Esophagus squamous epithelium (tissue), 5 donors: ENCODE measurements around the gene NLGN4X. TPM values are rescaled to one million over a fixed set of nuclear protein-coding genes. Genes with fewer than 3 reads are reported as not detected.

Source experiments
- DNase-seq: peaks from one replicate; lab custom pipeline; 2025; lab: John Stamatoyannopoulos, UW
- H3K27ac ChIP-seq, 4 donors: fragments of 200-600 bp; sonication (generic); one replicate each; pipeline ENCODE4 v1.5.1; 2016 to 2019; ENCODE audit warnings: mild to moderate bottlenecking in 1 of 4
- H3K27me3 ChIP-seq, 4 donors: fragments of 200-600 bp; sonication (generic); 1 replicate in 3 of 4; 2 replicates in 1 of 4; pipeline versions ENCODE4 v1.5.1 to v1.6.0; 2017 to 2021; ENCODE audit warnings: antibody characterized with exemption in 1 of 4
- H3K36me3 ChIP-seq, 3 donors: fragments of 200-600 bp; sonication (generic); one replicate each; pipeline ENCODE4 v1.5.1; 2016 to 2019
- H3K4me1 ChIP-seq, 3 donors: fragments of 200-600 bp; sonication (generic); one replicate each; pipeline ENCODE4 v1.5.1; 2017 to 2019
- H3K4me3 ChIP-seq, 4 donors: fragments of 200-600 bp; sonication (generic); 1 replicate in 3 of 4; 2 replicates in 1 of 4; pipeline ENCODE4 v1.5.1; 2016 to 2019; ENCODE audit warnings: mild to moderate bottlenecking in 2 of 4, moderate library complexity in 1 of 4
- H3K9me3 ChIP-seq, 3 donors: fragments of 200-600 bp; sonication (generic); one replicate each; pipeline ENCODE4 v1.5.1; 2016 to 2019
- POLR2A ChIP-seq, 4 donors: fragments of 450-650 bp; IDR thresholded peaks; one replicate each; pipeline ENCODE4 v1.6.1; 2017; ENCODE audit warnings: antibody characterized with exemption in 4 of 4, mild to moderate bottlenecking in 4 of 4, moderate library complexity in 3 of 4
- WGBS, 2 donors: methylation state at CpG; one replicate each; pipeline ENCODE4 v1.1.5; 2018; 5-methylcytosine and 5-hydroxymethylcytosine counted together
- intact Hi-C: fragments of 100-400 bp; cut with DNase I; formaldehyde crosslinking; loops from one replicate; pipeline ENCODE4 v1.15.0; 2022
- total RNA-seq, 4 donors: library from RNA; depleted of rRNA; stranded (reverse); fragments of >200 nt; gene quantifications; one replicate each; pipeline ENCODE4 v1.1.0, GENCODE V29; 2016
- TF ChIP-seq, protein P1 (sequence below), 6 experiments: fragments of 450-650 bp in 4 of 6; fragments of 200-600 bp in 2 of 6; sonication (generic) in 2 of 6; IDR thresholded peaks; one replicate each; pipeline ENCODE4 v1.5.1; 2016 to 2019; ENCODE audit warnings: antibody characterized with exemption in 6 of 6, mild to moderate bottlenecking in 4 of 6, moderate library complexity in 4 of 6
- donor health status: DM: yes; HTN: yes; CAD: no.

NLGN4X gene
- total RNA-seq, 4 donors from 2014 or later: 0.22 to 1.9 (median 1.0) TPM

- Histone ChIP-seq H3K4me3 (no peak overlapping the region), H3K27me3 (no peaks in the 10 kb centered on the region), H3K36me3 (no peaks in the 10 kb centered on the region), H3K27ac (no peak overlapping the region), H3K4me1 (no peaks in the 10 kb centered on the region), H3K9me3 (no peaks in the 10 kb centered on the region)
- no peak for DNase-seq
- TF ChIP-seq POLR2A (IDR thresholded peaks at IDR 0.05): no peak
- TF ChIP-seq, protein P1, sequence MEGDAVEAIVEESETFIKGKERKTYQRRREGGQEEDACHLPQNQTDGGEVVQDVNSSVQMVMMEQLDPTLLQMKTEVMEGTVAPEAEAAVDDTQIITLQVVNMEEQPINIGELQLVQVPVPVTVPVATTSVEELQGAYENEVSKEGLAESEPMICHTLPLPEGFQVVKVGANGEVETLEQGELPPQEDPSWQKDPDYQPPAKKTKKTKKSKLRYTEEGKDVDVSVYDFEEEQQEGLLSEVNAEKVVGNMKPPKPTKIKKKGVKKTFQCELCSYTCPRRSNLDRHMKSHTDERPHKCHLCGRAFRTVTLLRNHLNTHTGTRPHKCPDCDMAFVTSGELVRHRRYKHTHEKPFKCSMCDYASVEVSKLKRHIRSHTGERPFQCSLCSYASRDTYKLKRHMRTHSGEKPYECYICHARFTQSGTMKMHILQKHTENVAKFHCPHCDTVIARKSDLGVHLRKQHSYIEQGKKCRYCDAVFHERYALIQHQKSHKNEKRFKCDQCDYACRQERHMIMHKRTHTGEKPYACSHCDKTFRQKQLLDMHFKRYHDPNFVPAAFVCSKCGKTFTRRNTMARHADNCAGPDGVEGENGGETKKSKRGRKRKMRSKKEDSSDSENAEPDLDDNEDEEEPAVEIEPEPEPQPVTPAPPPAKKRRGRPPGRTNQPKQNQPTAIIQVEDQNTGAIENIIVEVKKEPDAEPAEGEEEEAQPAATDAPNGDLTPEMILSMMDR (IDR thresholded peaks at IDR 0.05): no peak
- 48 to 63% methylated on average over 7 to 8 of the region's 8 CpGs for WGBS, 2 donors
- intact Hi-C loops: no loop called here
Measured at GRCh38 chrX:6052111-6052745, 176.4 kb downstream of the NLGN4X start.

DNA sequence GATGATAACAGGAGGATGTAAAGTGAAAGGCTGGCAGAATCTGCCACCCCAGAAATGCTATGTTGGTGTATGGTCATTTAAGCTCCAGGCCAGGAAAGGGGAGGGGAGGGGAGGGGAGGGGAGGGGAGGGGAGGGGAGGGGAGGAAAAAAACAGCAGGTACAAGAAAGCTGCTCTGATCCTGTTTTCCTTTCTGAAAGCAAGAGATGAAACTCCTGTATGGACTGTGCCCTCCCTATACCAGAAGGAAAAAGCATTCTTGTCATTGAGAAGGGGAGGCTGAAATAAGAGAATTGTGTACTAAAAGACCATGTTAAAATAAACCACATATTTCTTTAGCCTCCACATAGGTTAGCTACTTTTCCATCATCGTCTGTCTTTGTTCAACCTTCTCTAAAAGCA, 179.5 kb downstream of the NLGN4X start:
- H3K4me3 ChIP-seq: no peak overlapping the region
- intact Hi-C loops: no loop called here
- no peaks in the 10 kb centered on the region for H3K4me1 ChIP-seq
- WGBS, 2 donors: 30 to 80% methylated on average over 1 of the region's 1 CpG
- no peaks in the 10 kb centered on the region for H3K27me3 ChIP-seq
- no peak for TF ChIP-seq POLR2A (IDR thresholded peaks at IDR 0.05)
- TF ChIP-seq, protein P1 (IDR thresholded peaks at IDR 0.05): no peak
- H3K9me3 ChIP-seq: no peaks in the 10 kb centered on the region
- DNase-seq: no peak
- no peaks in the 10 kb centered on the region for H3K36me3 ChIP-seq
- no peak overlapping the region for H3K27ac ChIP-seq

GRCh38 chrX:6041630-6042029, 187.0 kb downstream of the NLGN4X start:
- TF ChIP-seq, protein P1 (IDR thresholded peaks at IDR 0.05): no peak
- TF ChIP-seq POLR2A (IDR thresholded peaks at IDR 0.05): no peak
- no peaks in the 10 kb centered on the region for H3K4me1 ChIP-seq
- no peak overlapping the region for H3K27ac ChIP-seq
- intact Hi-C loops: no loop called here
- H3K4me3 ChIP-seq: no peak overlapping the region
- 43 to 52% methylated on average over 2 of the region's 2 CpGs for WGBS, 2 donors
- DNase-seq: no peak
- H3K9me3 ChIP-seq: no peaks in the 10 kb centered on the region
- H3K27me3 ChIP-seq: no peaks in the 10 kb centered on the region
- H3K36me3 ChIP-seq: no peaks in the 10 kb centered on the region

DNA sequence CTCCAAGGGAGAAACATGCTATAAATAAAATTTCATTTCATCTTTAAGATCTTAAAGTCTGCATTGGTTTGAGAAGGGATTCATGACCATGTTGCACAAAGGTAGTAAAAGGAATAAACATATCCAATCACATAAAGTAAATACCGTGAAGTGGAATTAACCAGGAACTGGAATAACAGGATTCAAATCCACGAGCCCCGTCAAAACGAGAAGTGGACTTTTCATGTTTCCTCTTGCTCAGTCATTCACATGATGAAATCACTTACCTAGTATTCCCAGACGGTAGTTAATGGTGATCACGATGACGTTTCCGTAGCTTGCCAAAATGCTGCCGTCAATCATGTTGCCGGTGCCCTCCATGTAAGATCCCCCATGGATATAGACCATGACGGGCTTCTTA, 199.7 kb downstream of the NLGN4X start:
- TF ChIP-seq, protein P1 (IDR thresholded peaks at IDR 0.05): no peak
- TF ChIP-seq POLR2A (IDR thresholded peaks at IDR 0.05): no peak
- intact Hi-C loops: no loop called here
- Histone ChIP-seq H3K27me3 (no peaks in the 10 kb centered on the region), H3K4me1 (no peaks in the 10 kb centered on the region), H3K4me3 (no peak overlapping the region), H3K27ac (no peak overlapping the region), H3K9me3 (no peaks in the 10 kb centered on the region), H3K36me3 (no peaks in the 10 kb centered on the region)
- no peak for DNase-seq
- 71 to 73% methylated on average over 11 of the region's 11 CpGs for WGBS, 2 donors

DNA sequence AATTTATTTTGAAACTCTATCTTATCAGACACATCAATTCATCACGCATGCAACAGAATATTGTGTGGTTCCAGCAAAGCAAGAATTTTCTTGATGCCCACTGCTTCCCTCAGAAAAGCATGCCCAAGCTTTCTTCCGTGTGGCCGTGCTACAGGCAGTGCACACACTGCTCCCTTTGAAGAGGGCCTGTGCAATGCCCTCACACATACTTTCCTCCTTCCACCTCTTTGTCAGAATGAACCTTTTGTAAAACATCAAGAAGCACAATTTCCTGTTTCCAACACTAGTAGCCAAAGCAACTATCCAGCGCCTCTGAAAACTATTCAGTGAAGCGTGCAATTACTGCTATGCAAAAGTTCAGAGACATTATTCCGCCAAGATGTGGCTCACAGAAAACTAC, 201.7 kb downstream of the NLGN4X start:
- H3K27me3 ChIP-seq: no peaks in the 10 kb centered on the region
- no peak overlapping the region for H3K4me3 ChIP-seq
- no peak for DNase-seq
- TF ChIP-seq, protein P1 (IDR thresholded peaks at IDR 0.05): no peak
- TF ChIP-seq POLR2A (IDR thresholded peaks at IDR 0.05): no peak
- no peaks in the 10 kb centered on the region for H3K4me1 ChIP-seq
- H3K27ac ChIP-seq: no peak overlapping the region
- no peaks in the 10 kb centered on the region for H3K36me3 ChIP-seq
- intact Hi-C loops: no loop called here
- no peaks in the 10 kb centered on the region for H3K9me3 ChIP-seq
- 51 to 52% methylated on average over 6 of the region's 6 CpGs for WGBS, 2 donors
